Parathyroid adenoma (tissue), 2 donors: ENCODE measurements around the gene SRSF5.
"Not testable (repeated sequence)": the region's sequence is repeated elsewhere in the genome, so short reads cannot be mapped to it uniquely, and the experiment has no call there.

Experiments
- H2AFZ ChIP-seq: fragments of 300-600 bp; sonication (generic); one replicate; pipeline ENCODE4 v1.7.0; 2017; ENCODE audit warnings: antibody characterized with exemption, mild to moderate bottlenecking
- H3K27ac ChIP-seq: fragments of 300-600 bp; sonication (generic); one replicate; pipeline ENCODE4 v1.7.0; 2017
- H3K27me3 ChIP-seq: fragments of 300-600 bp; sonication (generic); one replicate; pipeline ENCODE4 v1.7.0; 2017; ENCODE audit warnings: low read length; ENCODE audit not compliant: control insufficient read depth, insufficient read depth
- H3K36me3 ChIP-seq: fragments of 300-600 bp; sonication (generic); one replicate; pipeline ENCODE4 v1.7.0; 2017; ENCODE audit warnings: low read length; ENCODE audit not compliant: control insufficient read depth, insufficient read depth
- H3K4me1 ChIP-seq: fragments of 300-600 bp; sonication (generic); one replicate; pipeline ENCODE4 v1.7.0; 2017; ENCODE audit warnings: control low read depth
- H3K4me2 ChIP-seq: fragments of 300-600 bp; sonication (generic); one replicate; pipeline ENCODE4 v1.7.0; 2017; ENCODE audit warnings: low read length
- H3K4me3 ChIP-seq: fragments of 300-600 bp; sonication (generic); one replicate; pipeline ENCODE4 v1.7.0; 2017; ENCODE audit warnings: low read depth, low read length
- H3K79me2 ChIP-seq: fragments of 300-600 bp; sonication (generic); one replicate; pipeline ENCODE4 v1.7.0; 2017; ENCODE audit warnings: control low read depth
- H3K9ac ChIP-seq: fragments of 300-600 bp; sonication (generic); one replicate; pipeline ENCODE4 v1.7.0; 2017; ENCODE audit warnings: mild to moderate bottlenecking
- H3K9me3 ChIP-seq: fragments of 300-600 bp; sonication (generic); one replicate; pipeline ENCODE4 v1.7.0; 2017; ENCODE audit warnings: low read length; ENCODE audit not compliant: control insufficient read depth
- TF ChIP-seq, protein P1 (sequence below): fragments of 300-600 bp; sonication (generic); IDR thresholded peaks from one replicate; pipeline ENCODE4 v1.7.0; 2017; ENCODE audit warnings: antibody characterized with exemption, mild to moderate bottlenecking
- donor health status: primary hyperparathyroidism.

SRSF5 gene

DNA sequence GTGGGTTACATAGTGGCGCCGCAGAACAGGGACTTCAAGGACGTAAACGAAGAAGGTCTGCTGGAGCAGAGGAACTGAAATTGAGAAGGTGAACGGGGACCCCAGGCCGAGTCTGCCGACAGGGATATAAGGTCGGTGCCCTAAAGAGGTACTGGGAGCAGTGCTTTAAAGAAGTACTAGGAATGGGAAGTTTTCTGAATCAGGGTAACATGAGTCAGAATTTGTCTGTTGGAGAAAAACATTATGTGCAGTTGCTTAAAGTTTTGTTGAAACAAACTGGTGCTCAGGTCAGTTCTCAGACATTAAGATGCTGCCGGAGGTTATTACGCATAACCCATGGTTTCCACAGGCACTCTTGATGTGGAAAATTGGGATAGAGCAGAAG lies 44.9 kb downstream of the SRSF5 start:
- TF ChIP-seq, protein P1, sequence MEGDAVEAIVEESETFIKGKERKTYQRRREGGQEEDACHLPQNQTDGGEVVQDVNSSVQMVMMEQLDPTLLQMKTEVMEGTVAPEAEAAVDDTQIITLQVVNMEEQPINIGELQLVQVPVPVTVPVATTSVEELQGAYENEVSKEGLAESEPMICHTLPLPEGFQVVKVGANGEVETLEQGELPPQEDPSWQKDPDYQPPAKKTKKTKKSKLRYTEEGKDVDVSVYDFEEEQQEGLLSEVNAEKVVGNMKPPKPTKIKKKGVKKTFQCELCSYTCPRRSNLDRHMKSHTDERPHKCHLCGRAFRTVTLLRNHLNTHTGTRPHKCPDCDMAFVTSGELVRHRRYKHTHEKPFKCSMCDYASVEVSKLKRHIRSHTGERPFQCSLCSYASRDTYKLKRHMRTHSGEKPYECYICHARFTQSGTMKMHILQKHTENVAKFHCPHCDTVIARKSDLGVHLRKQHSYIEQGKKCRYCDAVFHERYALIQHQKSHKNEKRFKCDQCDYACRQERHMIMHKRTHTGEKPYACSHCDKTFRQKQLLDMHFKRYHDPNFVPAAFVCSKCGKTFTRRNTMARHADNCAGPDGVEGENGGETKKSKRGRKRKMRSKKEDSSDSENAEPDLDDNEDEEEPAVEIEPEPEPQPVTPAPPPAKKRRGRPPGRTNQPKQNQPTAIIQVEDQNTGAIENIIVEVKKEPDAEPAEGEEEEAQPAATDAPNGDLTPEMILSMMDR, result no peak
- no peak overlapping the region for H2AFZ ChIP-seq

DNA sequence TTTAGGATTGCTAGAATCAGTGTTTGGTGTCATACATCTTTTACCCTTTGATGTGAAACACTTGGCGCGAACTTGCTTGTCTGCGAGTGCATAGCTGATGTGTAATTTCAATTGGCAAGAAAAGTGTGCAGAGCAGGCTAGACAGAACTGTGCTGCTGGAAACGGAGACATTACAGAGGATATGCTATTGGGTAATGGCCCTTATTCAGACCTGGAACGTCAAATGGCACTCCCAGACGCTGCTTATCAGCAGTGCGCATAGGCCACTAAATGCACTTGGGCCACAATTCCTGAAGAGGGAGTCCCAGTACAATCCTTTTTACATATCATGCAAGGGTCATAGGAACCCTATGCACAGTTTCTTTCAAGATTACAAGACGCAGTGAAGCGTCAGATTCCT lies 45.8 kb downstream of the SRSF5 start:
- no peaks in the 10 kb centered on the region for H3K36me3 ChIP-seq
- H2AFZ ChIP-seq, result no peak overlapping the region
- H3K9ac ChIP-seq, result no peak overlapping the region
- H3K27me3 ChIP-seq, result no peaks in the 10 kb centered on the region
- H3K4me1 ChIP-seq, result no peaks in the 10 kb centered on the region
- no peak overlapping the region for H3K4me3 ChIP-seq
- H3K79me2 ChIP-seq, result no peaks in the 10 kb centered on the region
- H3K27ac ChIP-seq, result no peak overlapping the region
- no peak overlapping the region for H3K4me2 ChIP-seq
- H3K9me3 ChIP-seq, result no peaks in the 10 kb centered on the region
- TF ChIP-seq, protein P1, result no peak

More for the DNA sequence above, 44.9 kb downstream of the SRSF5 start:
- Histone ChIP-seq H3K9me3 (no peaks in the 10 kb centered on the region), H3K79me2 (no peaks in the 10 kb centered on the region), H3K4me2 (no peak overlapping the region), H3K4me3 (no peak overlapping the region), H3K27me3 (no peaks in the 10 kb centered on the region), H3K9ac (no peak overlapping the region), H3K4me1 (no peaks in the 10 kb centered on the region), H3K27ac (no peak overlapping the region), H3K36me3 (no peaks in the 10 kb centered on the region)

DNA sequence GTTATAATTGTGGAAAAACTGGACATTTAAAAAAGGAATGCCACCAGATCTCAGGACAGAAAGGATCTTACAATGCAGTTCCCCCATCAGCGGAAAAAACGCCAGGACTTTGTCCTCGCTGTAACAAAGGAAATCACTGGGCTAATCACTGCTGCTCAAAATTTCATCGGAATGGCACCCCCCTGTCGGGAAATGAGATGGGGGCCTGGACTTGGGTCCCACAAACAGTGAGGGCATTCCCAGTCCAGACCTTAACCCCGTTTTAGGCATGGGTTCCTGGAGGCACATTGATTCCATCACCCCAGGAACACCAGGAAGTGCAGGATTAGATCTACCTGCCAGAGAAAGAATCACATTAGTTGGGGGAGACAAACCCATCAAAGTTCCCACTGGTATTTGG lies 46.4 kb downstream of the SRSF5 start:
- H3K9me3 ChIP-seq, H3K36me3 ChIP-seq, H3K4me1 ChIP-seq, H2AFZ ChIP-seq, H3K27ac ChIP-seq, H3K9ac ChIP-seq, H3K27me3 ChIP-seq, H3K4me2 ChIP-seq, H3K4me3 ChIP-seq, H3K79me2 ChIP-seq: not testable (repeated sequence)

DNA sequence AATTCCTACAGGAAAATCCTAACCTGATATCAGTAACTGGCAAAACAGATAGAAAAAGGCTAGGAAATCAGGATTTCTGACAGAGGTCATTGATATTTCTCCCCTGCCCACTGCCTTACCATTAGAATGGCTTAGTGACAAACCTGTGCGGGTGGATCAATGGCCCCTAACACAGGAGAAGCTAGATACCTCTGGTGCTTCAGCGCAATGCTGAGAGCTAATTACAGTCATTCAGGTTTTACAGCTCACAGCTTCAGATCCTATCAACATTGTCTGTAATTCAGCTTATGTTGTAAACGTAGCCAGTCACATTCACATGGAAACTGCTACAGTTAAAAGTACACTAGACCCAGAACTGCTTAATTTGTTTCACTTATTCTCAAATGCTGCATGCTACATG lies 47.5 kb downstream of the SRSF5 start:
- Histone ChIP-seq H3K79me2 (no peaks in the 10 kb centered on the region), H2AFZ (no peak overlapping the region), H3K9me3 (no peaks in the 10 kb centered on the region), H3K27ac (no peak overlapping the region), H3K4me2 (no peak overlapping the region), H3K36me3 (no peaks in the 10 kb centered on the region), H3K4me1 (no peaks in the 10 kb centered on the region), H3K27me3 (no peaks in the 10 kb centered on the region), H3K4me3 (no peak overlapping the region), H3K9ac (no peak overlapping the region)
- TF ChIP-seq, protein P1, result no peak

DNA sequence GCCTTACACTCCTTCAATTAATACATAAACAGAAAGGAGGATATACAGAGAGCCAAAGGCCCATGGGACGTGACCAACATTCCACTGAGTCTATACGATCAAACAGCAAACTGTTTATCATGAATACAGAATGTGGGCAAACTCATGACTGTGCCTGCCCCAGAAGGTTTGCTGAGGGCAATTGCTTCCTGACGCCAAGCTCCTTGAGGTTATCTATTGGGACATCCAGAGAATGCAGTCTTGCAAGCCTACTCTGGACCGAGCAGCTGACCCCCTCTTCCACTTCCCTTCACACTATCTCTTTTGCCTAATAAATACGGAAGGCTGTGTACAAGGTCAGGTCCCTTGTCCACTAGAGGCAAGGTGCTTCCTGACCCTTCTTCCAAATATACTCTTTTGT lies 48.6 kb downstream of the SRSF5 start:
- H3K4me3 ChIP-seq, result no peak overlapping the region
- H2AFZ ChIP-seq, result no peak overlapping the region
- no peak overlapping the region for H3K9ac ChIP-seq
- no peaks in the 10 kb centered on the region for H3K4me1 ChIP-seq
- no peaks in the 10 kb centered on the region for H3K9me3 ChIP-seq
- H3K27me3 ChIP-seq, result no peaks in the 10 kb centered on the region
- H3K27ac ChIP-seq, result no peak overlapping the region
- TF ChIP-seq, protein P1, result no peak
- H3K36me3 ChIP-seq, result no peaks in the 10 kb centered on the region
- H3K4me2 ChIP-seq, result no peak overlapping the region
- H3K79me2 ChIP-seq, result no peaks in the 10 kb centered on the region
